ENCODE data around the gene MATN4. TPM values are rescaled to one million over a fixed set of nuclear protein-coding genes. Genes with fewer than 3 reads are reported as not detected.

Gene MATN4
- total and polyA plus RNA-seq, 2 experiments from 2014 or later, result 3.3 to 5.1 TPM

DNA sequence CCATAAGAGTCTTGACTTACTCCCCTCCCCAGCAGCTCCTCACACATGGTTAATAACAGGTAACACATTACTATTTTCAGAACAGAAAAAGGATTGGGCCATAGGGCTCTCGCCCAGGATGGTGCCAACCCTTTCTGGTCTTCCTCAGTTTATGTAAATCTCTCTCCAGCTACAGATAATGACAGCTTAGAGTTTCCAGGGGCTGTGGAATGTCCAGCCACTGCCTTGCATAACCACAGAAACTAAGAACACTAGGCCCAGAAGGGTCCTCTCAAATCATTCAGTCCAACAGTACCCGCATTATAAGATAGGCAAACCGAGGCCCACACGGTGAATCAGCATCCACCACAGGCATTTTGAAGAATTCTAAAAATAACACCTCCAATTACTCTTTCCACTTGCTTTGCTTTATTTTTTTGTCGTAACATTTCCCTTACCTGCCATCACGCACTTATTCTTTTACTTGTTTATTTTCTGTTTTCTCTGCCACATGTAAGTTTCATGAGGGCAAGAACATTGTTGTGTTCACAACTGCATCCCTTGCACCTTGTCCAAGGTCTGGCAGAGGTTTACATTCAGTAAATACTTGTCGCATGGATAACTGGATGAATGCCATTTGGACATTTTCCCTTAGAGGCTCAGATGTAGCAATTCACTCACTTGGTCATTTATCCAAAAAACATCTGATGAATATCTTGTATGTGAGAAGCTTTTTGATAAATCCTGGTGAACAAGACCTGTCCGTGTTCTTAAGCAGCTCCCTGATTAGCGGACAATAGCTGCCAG, 46.5 kb upstream of the MATN4 start:
- no peaks in the 10 kb centered on the region for H3K9me2 ChIP-seq (ENCODE audit: insufficient read depth)
- H3K4me2 ChIP-seq, result no peak overlapping the region
- DNase-seq (ENCODE audit: low spot score), result no peak
- Mint-ChIP-seq H3K9me3 (no peaks in the 10 kb centered on the region), H3K36me3 (ENCODE audit: low read depth) (no peaks in the 10 kb centered on the region), H3K4me1 (peaks cover 29% of the 10 kb centered on the region), H3K27me3 (ENCODE audit: insufficient read depth, low read depth, poor library complexity) (no peaks in the 10 kb centered on the region), H3K27ac (no peak overlapping the region), H3K4me3 (no peak overlapping the region)
- peak overlapping the region; percentile 84; the same call in 1 of the 2 replicates for H2AFZ ChIP-seq
- H3K36me3 ChIP-seq (ENCODE audit: insufficient read depth), result no peaks in the 10 kb centered on the region
- H3K27me3 ChIP-seq (ENCODE audit: insufficient read depth), result no peaks in the 10 kb centered on the region
- no peaks in the 10 kb centered on the region for H3K79me2 ChIP-seq (replicated peaks; ENCODE audit: insufficient read depth)
- H4K20me1 ChIP-seq (replicated peaks; ENCODE audit: insufficient read depth), result no peaks in the 10 kb centered on the region
- H3F3A ChIP-seq (replicated peaks; ENCODE audit: low read depth), result no peaks in the 10 kb centered on the region
- TF ChIP-seq CREB1 (CRISPR knock-in tag; IDR thresholded peaks at IDR 0.05; ENCODE audit: low read depth) (no peak), JUNB (IDR thresholded peaks at IDR 0.05; ENCODE audit: unreplicated experiment) (no peak), ZNF462 (CRISPR knock-in tag; IDR thresholded peaks at IDR 0.05) (no peak), POLR2AphosphoS5 (IDR thresholded peaks at IDR 0.05; ENCODE audit: low read depth) (no peak), ZNF331 (CRISPR knock-in tag; IDR thresholded peaks at IDR 0.05; ENCODE audit: low read depth) (no peak)
- ATAC-seq, result no peak
- no peak overlapping the region for H3K27ac ChIP-seq (ENCODE audit: low read depth)
- H3K4me3 ChIP-seq, result no peak overlapping the region
- H3K4me1 ChIP-seq (ENCODE audit: insufficient read depth), result peaks cover 9% of the 10 kb centered on the region

- no peaks in the 10 kb centered on the region for H3K27me3 ChIP-seq (ENCODE audit: insufficient read depth)
- H3K27me3 Mint-ChIP-seq (ENCODE audit: insufficient read depth, low read depth, poor library complexity), result no peaks in the 10 kb centered on the region
- peak overlapping the region; percentile 84 for H2AFZ ChIP-seq
- no peaks in the 10 kb centered on the region for H3K9me2 ChIP-seq (ENCODE audit: insufficient read depth)
- no peaks in the 10 kb centered on the region for H3F3A ChIP-seq (replicated peaks; ENCODE audit: low read depth)
- no peak overlapping the region for H3K4me3 ChIP-seq
- no peak overlapping the region; the same call in 1 of the 2 replicates for H3K4me2 ChIP-seq
- H3K36me3 Mint-ChIP-seq (ENCODE audit: low read depth), result no peaks in the 10 kb centered on the region
- ATAC-seq (peak; percentile 51), DNase-seq (ENCODE audit: low spot score) (no peak)
- no peak overlapping the region for H3K27ac ChIP-seq (ENCODE audit: low read depth)
- H3K27ac Mint-ChIP-seq, result no peak overlapping the region
- no peak overlapping the region for H3K4me3 Mint-ChIP-seq
- H4K20me1 ChIP-seq (replicated peaks; ENCODE audit: insufficient read depth), result no peaks in the 10 kb centered on the region
- no peaks in the 10 kb centered on the region for H3K36me3 ChIP-seq (ENCODE audit: insufficient read depth)
- H3K79me2 ChIP-seq (replicated peaks; ENCODE audit: insufficient read depth), result no peaks in the 10 kb centered on the region
- H3K4me1 Mint-ChIP-seq, result peaks cover 22% of the 10 kb centered on the region; the same call in 2 of the 3 replicates
- H3K4me1 ChIP-seq (ENCODE audit: insufficient read depth), result peaks cover 6% of the 10 kb centered on the region; the same call in 1 of the 2 replicates
- H3K9me3 Mint-ChIP-seq, result no peaks in the 10 kb centered on the region
- TF ChIP-seq ZNF114 (CRISPR knock-in tag; IDR thresholded peaks at IDR 0.05) (no peak), ZNF331 (CRISPR knock-in tag; IDR thresholded peaks at IDR 0.05; ENCODE audit: low read depth) (no peak), CTCF (conservative IDR thresholded peaks at IDR 0.05; ENCODE audit: low read depth in 2 of 2) (no peak), POLR2AphosphoS5 (IDR thresholded peaks at IDR 0.05; ENCODE audit: low read depth) (no peak), EZH2phosphoT487 (IDR thresholded peaks at IDR 0.05; ENCODE audit: unreplicated experiment) (no peak), NANOG (IDR thresholded peaks at IDR 0.05; ENCODE audit: borderline replicate concordance) (no peak), CREB1 (CRISPR knock-in tag; IDR thresholded peaks at IDR 0.05; ENCODE audit: low read depth) (no peak)
Measured at GRCh38 chr20:45353746-45354145, 45.6 kb upstream of the MATN4 start.

All from GM23338 (cell line).